Sigmoid colon (tissue), 7 donors: ENCODE results near the gene IGF2BP2. TPM values are rescaled to one million over a fixed set of nuclear protein-coding genes. Genes with fewer than 3 reads are reported as not detected.

Experiments used
- DNase-seq: peaks from one replicate; pipeline ENCODE4 v3.0.0-alpha.2; 2019
- H3K27ac ChIP-seq, 4 donors: fragments of 200-600 bp; sonication (generic); one replicate each; pipeline ENCODE4 v1.5.1; 2016 to 2019; ENCODE audit warnings: mild to moderate bottlenecking in 1 of 4
- H3K27me3 ChIP-seq, 3 donors: fragments of 200-600 bp; sonication (generic); one replicate each; pipeline ENCODE4 v1.5.1; 2019; ENCODE audit warnings: mild to moderate bottlenecking in 1 of 3
- H3K36me3 ChIP-seq, 4 donors: fragments of 200-600 bp; sonication (generic); one replicate each; pipeline ENCODE4 v1.5.1; 2016 to 2019
- H3K4me1 ChIP-seq, 4 donors: fragments of 200-600 bp; sonication (generic); one replicate each; pipeline ENCODE4 v1.5.1; 2017 to 2019
- H3K4me3 ChIP-seq, 4 donors: fragments of 200-600 bp; sonication (generic); one replicate each; pipeline ENCODE4 v1.5.1; 2017 to 2019; ENCODE audit warnings: mild to moderate bottlenecking in 2 of 4, moderate library complexity in 1 of 4
- H3K9me3 ChIP-seq, 4 donors: fragments of 200-600 bp in 3 of 4; sonication (generic) in 3 of 4; one replicate each; pipeline versions ENCODE4 v1.5.1 to v1.6.1; 2013 to 2019
- CTCF ChIP-seq, 4 experiments: fragments of 450-650 bp in 3 of 4; fragments of 200-600 bp in 1 of 4; IDR thresholded peaks; one replicate each; pipeline ENCODE4 v1.5.1; 2016 to 2019; ENCODE audit warnings: antibody characterized with exemption in 4 of 4, mild to moderate bottlenecking in 3 of 4, moderate library complexity in 2 of 4
- EP300 ChIP-seq, 4 donors: sonication (generic); formaldehyde crosslinking; IDR thresholded peaks; one replicate each; pipeline ENCODE4 v1.6.1; 2017; ENCODE audit warnings: antibody characterized with exemption in 4 of 4
- POLR2A ChIP-seq, 2 donors: fragments of 450-650 bp; IDR thresholded peaks; one replicate each; pipeline ENCODE4 v1.6.1; 2016; ENCODE audit warnings: antibody characterized with exemption in 2 of 2, mild to moderate bottlenecking in 2 of 2, moderate library complexity in 2 of 2
- POLR2AphosphoS5 ChIP-seq, 4 donors: sonication (generic); formaldehyde crosslinking; IDR thresholded peaks; one replicate each; pipeline ENCODE4 v1.6.1; 2017; ENCODE audit warnings: antibody characterized with exemption in 4 of 4
- WGBS, 2 donors: extraction: QIAGEN DNeasy Blood & Tissue Kit; methylation state at CpG; one replicate each; pipeline ENCODE4 v1.1.7; 2013; 5-methylcytosine and 5-hydroxymethylcytosine counted together
- intact Hi-C: fragments of 100-400 bp; cut with DNase I; formaldehyde crosslinking; loops from one replicate; pipeline ENCODE4 v1.15.1; 2023
- polyA plus RNA-seq, 3 donors: library from polyadenylated mRNA; stranded (reverse); fragments of 200-250 nt; gene quantifications; one replicate each; pipeline ENCODE4 v1.2.3, GENCODE V29; 2013
- total RNA-seq, 4 donors: library from RNA; depleted of rRNA; stranded (reverse); fragments of >200 nt; gene quantifications; one replicate each; pipeline ENCODE4 v1.1.0, GENCODE V29; 2016
- donor health status: healthy with polysubstance abuse.
- donor health status: Bipolar disorder and iron deficiency.
- donor health status: healthy.

The IGF2BP2 gene
- total and polyA plus RNA-seq, 7 donors: 6.3 to 20.7 (median 14.7) TPM

DNA sequence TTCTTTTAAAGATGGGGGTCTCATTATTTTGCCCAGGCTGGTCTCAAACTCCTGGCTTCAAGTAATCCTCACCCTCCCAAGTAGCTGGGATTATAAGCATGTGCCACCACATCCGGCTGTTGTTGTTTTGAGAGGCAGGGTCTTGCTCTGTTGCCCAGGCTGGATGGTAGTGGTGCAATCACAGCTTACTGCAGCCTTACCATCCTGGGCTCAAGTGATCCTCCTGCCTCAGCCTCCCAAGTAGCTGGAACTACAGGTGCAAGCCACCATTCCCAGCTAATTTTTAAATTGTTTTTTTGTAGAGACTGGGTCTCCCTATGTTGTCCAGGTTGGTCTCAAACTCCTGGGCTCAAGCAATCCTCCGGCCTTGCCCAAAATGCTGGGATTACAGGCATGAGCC lies 133.2 kb downstream of the IGF2BP2 start:
- H3K9me3 ChIP-seq: no peaks in the 10 kb centered on the region
- TF ChIP-seq CTCF (IDR thresholded peaks at IDR 0.05) (no peak), EP300 (IDR thresholded peaks at IDR 0.05) (no peak), POLR2A (IDR thresholded peaks at IDR 0.05) (no peak), POLR2AphosphoS5 (IDR thresholded peaks at IDR 0.05) (no peak)
- H3K36me3 ChIP-seq: peaks cover 0 to 5% (median 0%) of the 10 kb centered on the region in 4 donors
- intact Hi-C loops: no loop called here
- DNase-seq: no peak
- 91 to 94% methylated on average over 2 of the region's 2 CpGs for WGBS, 2 donors
- H3K27ac ChIP-seq: no peak overlapping the region
- H3K27me3 ChIP-seq: no peaks in the 10 kb centered on the region
- H3K4me3 ChIP-seq: no peak overlapping the region
- H3K4me1 ChIP-seq: no peaks in the 10 kb centered on the region

- intact Hi-C loops: no loop called here
- Histone ChIP-seq H3K27me3 (no peaks in the 10 kb centered on the region), H3K4me3 (no peak overlapping the region), H3K36me3 (peaks cover 0 to 7% (median 0%) of the 10 kb centered on the region in 4 donors), H3K4me1 (no peaks in the 10 kb centered on the region), H3K27ac (no peak overlapping the region), H3K9me3 (no peaks in the 10 kb centered on the region)
- no peak for DNase-seq
- TF ChIP-seq EP300 (IDR thresholded peaks at IDR 0.05): no peak
- no peak for TF ChIP-seq POLR2AphosphoS5 (IDR thresholded peaks at IDR 0.05)
- 87 to 91% methylated on average over 6 of the region's 6 CpGs for WGBS, 2 donors
These were observed 137.5 kb downstream of the IGF2BP2 start for GRCh38 chr3:185687271-185687878.

- Histone ChIP-seq H3K4me1 (no peaks in the 10 kb centered on the region), H3K36me3 (peaks cover 0 to 7% (median 0%) of the 10 kb centered on the region in 4 donors), H3K9me3 (no peaks in the 10 kb centered on the region), H3K27me3 (no peaks in the 10 kb centered on the region), H3K27ac (no peak overlapping the region), H3K4me3 (no peak overlapping the region)
- intact Hi-C loops: no loop called here
- TF ChIP-seq CTCF (IDR thresholded peaks at IDR 0.05) (no peak), POLR2A (IDR thresholded peaks at IDR 0.05) (no peak), POLR2AphosphoS5 (IDR thresholded peaks at IDR 0.05) (no peak)
- no peak for DNase-seq
- WGBS, 2 donors: 88 to 93% methylated on average over 9 of the region's 9 CpGs
These were observed 139.4 kb downstream of the IGF2BP2 start for GRCh38 chr3:185685231-185686035.

- H3K9me3 ChIP-seq: no peaks in the 10 kb centered on the region
- H3K36me3 ChIP-seq: no peaks in the 10 kb centered on the region
- DNase-seq: no peak
- H3K4me1 ChIP-seq: no peaks in the 10 kb centered on the region
- no peak overlapping the region for H3K27ac ChIP-seq
- no peaks in the 10 kb centered on the region for H3K27me3 ChIP-seq
- WGBS, 2 donors: 75 to 86% methylated on average over 4 of the region's 4 CpGs
- TF ChIP-seq POLR2AphosphoS5 (IDR thresholded peaks at IDR 0.05): no peak
- TF ChIP-seq POLR2A (IDR thresholded peaks at IDR 0.05): no peak
- no peak for TF ChIP-seq CTCF (IDR thresholded peaks at IDR 0.05)
- TF ChIP-seq EP300 (IDR thresholded peaks at IDR 0.05): no peak
- intact Hi-C loops: no loop called here
- H3K4me3 ChIP-seq: no peak overlapping the region
These were observed 144.6 kb downstream of the IGF2BP2 start for GRCh38 chr3:185680231-185680630.

DNA sequence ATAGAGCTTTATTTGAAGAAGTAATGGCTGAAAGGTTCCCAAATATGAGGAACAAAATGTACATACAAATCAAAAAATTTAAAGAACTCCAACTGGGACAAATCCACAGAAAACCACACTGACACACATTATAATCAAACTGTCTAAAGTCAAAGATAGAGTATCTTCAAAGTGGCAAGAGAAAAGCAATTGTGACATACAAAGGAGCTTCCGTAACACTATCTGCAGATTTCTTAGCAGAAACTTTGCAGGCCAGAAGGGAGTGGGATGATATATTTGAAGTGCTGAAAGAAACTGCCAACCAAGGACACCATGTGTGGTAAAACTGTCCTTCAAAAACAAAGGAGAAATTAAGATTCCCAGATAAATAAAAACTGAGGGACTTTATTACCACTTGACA lies 146.8 kb downstream of the IGF2BP2 start:
- DNase-seq: no peak
- no peak overlapping the region for H3K4me3 ChIP-seq
- no peak overlapping the region for H3K27ac ChIP-seq
- no peaks in the 10 kb centered on the region for H3K9me3 ChIP-seq
- WGBS, 2 donors: 96 to 97% methylated on average over 1 of the region's 1 CpG
- TF ChIP-seq CTCF (IDR thresholded peaks at IDR 0.05): no peak
- TF ChIP-seq POLR2AphosphoS5 (IDR thresholded peaks at IDR 0.05): no peak
- TF ChIP-seq POLR2A (IDR thresholded peaks at IDR 0.05): no peak
- no peaks in the 10 kb centered on the region for H3K27me3 ChIP-seq
- no peaks in the 10 kb centered on the region for H3K36me3 ChIP-seq
- no peaks in the 10 kb centered on the region for H3K4me1 ChIP-seq
- intact Hi-C loops: no loop called here
